Measurements from ENCODE around the gene POLR2C. TPM values are rescaled to one million over a fixed set of nuclear protein-coding genes. Genes with fewer than 3 reads are reported as not detected.

POLR2C gene
- total and polyA plus RNA-seq, 2 of the 13 experiments (the other 11 are each of a cell fraction or from before 2014, with no cell fraction given): 104 to 216 TPM

DNA sequence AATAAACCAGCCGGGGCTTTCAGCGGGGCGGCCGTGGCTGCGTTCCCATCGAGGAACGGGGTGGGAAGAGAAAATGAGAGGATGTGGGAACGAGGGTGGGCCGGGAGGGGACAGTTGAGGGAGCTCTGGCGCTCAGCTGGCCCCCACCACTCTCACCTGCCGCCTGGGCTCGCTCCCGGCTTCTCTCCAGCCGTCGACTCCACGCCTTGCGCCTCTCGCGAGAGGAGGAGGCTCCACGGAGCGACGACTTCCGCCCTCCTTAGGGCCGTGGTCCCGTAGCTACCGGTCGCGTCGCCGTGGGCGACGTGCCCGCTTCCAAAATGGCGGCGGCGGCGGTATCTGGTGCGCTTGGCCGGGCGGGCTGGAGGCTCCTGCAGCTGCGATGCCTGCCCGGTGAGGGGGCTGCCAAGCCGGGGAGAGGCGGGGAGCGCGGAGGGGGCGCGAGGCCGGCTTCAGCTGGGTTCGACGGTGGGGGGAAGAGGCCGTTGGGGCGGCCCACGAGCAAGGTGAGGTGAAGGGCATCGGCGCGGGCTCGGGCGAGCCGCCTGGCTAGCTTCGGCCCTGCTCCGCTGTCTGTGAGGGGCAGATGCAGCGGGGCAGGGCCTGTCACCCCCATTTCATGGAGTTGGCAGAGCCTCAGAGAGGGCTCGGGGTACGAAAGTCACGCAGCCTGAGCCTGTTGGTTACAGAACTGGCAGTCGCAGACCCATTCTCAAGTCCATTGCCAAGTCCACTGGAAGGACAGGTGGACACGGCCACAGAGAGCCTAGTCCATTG is 15.1 kb upstream of the POLR2C start, which contains the start of the genes CIAPIN1 and COQ9 (continued):
- TF ChIP-seq, protein P1, sequence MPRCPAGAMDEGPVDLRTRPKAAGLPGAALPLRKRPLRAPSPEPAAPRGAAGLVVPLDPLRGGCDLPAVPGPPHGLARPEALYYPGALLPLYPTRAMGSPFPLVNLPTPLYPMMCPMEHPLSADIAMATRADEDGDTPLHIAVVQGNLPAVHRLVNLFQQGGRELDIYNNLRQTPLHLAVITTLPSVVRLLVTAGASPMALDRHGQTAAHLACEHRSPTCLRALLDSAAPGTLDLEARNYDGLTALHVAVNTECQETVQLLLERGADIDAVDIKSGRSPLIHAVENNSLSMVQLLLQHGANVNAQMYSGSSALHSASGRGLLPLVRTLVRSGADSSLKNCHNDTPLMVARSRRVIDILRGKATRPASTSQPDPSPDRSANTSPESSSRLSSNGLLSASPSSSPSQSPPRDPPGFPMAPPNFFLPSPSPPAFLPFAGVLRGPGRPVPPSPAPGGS (CRISPR knock-in tag; IDR thresholded peaks at IDR 0.05): peak; percentile 88
- TF ChIP-seq HNF1B (CRISPR knock-in tag; IDR thresholded peaks at IDR 0.05) (peak; percentile 89; the same call in 1 of the 2 replicates), MIER2 (CRISPR knock-in tag; IDR thresholded peaks at IDR 0.05) (0 out of 2 replicates have a peak, but pooled peaks have one; percentile 70), SOX13 (IDR thresholded peaks at IDR 0.05) (no peak), SOX13 (CRISPR knock-in tag; conservative IDR thresholded peaks at IDR 0.05 in 1 of 2, IDR thresholded peaks at IDR 0.05 in 1 of 2) (peak in 1 of 2 experiments; percentile 52; a peak in 2 of 4 replicates), ZNF121 (CRISPR knock-in tag; IDR thresholded peaks at IDR 0.05) (peak; percentile 83), THAP9 (CRISPR knock-in tag; IDR thresholded peaks at IDR 0.05; ENCODE audit: borderline replicate concordance) (peak; percentile 94; the same call in 1 of the 2 replicates), ZNF558 (CRISPR knock-in tag; IDR thresholded peaks at IDR 0.05; ENCODE audit: borderline replicate concordance) (peak; percentile 90; the same call in 1 of the 2 replicates), SAP130 (CRISPR knock-in tag; IDR thresholded peaks at IDR 0.05; ENCODE audit: low read depth) (peak; percentile 99), SP2 (CRISPR knock-in tag; IDR thresholded peaks at IDR 0.05) (peak; percentile 72), ZNF773 (CRISPR knock-in tag; IDR thresholded peaks at IDR 0.05; ENCODE audit: borderline replicate concordance) (peak; percentile 56; the same call in 1 of the 2 replicates)
- TF ChIP-seq, protein P2, sequence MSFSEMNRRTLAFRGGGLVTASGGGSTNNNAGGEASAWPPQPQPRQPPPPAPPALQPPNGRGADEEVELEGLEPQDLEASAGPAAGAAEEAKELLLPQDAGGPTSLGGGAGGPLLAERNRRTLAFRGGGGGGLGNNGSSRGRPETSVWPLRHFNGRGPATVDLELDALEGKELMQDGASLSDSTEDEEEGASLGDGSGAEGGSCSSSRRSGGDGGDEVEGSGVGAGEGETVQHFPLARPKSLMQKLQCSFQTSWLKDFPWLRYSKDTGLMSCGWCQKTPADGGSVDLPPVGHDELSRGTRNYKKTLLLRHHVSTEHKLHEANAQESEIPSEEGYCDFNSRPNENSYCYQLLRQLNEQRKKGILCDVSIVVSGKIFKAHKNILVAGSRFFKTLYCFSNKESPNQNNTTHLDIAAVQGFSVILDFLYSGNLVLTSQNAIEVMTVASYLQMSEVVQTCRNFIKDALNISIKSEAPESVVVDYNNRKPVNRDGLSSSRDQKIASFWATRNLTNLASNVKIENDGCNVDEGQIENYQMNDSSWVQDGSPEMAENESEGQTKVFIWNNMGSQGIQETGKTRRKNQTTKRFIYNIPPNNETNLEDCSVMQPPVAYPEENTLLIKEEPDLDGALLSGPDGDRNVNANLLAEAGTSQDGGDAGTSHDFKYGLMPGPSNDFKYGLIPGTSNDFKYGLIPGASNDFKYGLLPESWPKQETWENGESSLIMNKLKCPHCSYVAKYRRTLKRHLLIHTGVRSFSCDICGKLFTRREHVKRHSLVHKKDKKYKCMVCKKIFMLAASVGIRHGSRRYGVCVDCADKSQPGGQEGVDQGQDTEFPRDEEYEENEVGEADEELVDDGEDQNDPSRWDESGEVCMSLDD (CRISPR knock-in tag; IDR thresholded peaks at IDR 0.05; ENCODE audit: borderline replicate concordance): no peak
- TF ChIP-seq, protein P3, sequence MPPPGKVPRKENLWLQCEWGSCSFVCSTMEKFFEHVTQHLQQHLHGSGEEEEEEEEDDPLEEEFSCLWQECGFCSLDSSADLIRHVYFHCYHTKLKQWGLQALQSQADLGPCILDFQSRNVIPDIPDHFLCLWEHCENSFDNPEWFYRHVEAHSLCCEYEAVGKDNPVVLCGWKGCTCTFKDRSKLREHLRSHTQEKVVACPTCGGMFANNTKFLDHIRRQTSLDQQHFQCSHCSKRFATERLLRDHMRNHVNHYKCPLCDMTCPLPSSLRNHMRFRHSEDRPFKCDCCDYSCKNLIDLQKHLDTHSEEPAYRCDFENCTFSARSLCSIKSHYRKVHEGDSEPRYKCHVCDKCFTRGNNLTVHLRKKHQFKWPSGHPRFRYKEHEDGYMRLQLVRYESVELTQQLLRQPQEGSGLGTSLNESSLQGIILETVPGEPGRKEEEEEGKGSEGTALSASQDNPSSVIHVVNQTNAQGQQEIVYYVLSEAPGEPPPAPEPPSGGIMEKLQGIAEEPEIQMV (CRISPR knock-in tag; IDR thresholded peaks at IDR 0.05; ENCODE audit: low read depth): no peak; the same call in 1 of the 2 replicates
- TF ChIP-seq, protein P4, sequence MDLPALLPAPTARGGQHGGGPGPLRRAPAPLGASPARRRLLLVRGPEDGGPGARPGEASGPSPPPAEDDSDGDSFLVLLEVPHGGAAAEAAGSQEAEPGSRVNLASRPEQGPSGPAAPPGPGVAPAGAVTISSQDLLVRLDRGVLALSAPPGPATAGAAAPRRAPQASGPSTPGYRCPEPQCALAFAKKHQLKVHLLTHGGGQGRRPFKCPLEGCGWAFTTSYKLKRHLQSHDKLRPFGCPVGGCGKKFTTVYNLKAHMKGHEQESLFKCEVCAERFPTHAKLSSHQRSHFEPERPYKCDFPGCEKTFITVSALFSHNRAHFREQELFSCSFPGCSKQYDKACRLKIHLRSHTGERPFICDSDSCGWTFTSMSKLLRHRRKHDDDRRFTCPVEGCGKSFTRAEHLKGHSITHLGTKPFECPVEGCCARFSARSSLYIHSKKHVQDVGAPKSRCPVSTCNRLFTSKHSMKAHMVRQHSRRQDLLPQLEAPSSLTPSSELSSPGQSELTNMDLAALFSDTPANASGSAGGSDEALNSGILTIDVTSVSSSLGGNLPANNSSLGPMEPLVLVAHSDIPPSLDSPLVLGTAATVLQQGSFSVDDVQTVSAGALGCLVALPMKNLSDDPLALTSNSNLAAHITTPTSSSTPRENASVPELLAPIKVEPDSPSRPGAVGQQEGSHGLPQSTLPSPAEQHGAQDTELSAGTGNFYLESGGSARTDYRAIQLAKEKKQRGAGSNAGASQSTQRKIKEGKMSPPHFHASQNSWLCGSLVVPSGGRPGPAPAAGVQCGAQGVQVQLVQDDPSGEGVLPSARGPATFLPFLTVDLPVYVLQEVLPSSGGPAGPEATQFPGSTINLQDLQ (CRISPR knock-in tag; IDR thresholded peaks at IDR 0.05): no peak
